Loucy (cell line): ENCODE results near the gene RPAP2.

Experiments
- EZH2phosphoT487 ChIP-seq: fragments of 200-600 bp; IDR thresholded peaks from 2 replicates; pipeline ENCODE4 v1.6.1; 2018; ENCODE audit warnings: antibody characterized with exemption, mild to moderate bottlenecking, moderate library complexity, borderline replicate concordance
- TF ChIP-seq, protein P1 (sequence below): fragments of 200-600 bp; sonication (generic); conservative IDR thresholded peaks from 2 replicates; pipeline ENCODE4 v1.5.1; 2014; ENCODE audit warnings: mild to moderate bottlenecking, antibody characterized with exemption, low read length

DNA sequence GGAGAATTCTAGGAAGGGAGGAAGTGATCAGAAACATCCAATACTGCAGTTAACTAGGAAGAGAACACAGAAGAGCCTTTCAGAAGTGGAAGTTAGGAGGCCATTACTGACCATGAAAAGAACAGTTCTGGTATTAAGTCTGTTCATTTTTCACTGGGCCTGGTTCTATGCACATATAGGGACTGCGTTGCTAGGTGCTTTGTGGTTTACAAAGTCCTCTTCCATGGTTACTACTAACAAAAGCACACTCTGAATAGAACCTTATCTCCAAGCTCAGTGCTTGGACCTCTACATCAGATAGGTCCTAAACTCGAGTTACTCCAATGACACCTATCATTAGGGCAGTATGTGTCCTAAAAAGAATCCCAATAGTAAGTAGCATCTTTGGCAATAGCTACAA is 75.4 kb downstream of the RPAP2 start:
- TF ChIP-seq, protein P1, sequence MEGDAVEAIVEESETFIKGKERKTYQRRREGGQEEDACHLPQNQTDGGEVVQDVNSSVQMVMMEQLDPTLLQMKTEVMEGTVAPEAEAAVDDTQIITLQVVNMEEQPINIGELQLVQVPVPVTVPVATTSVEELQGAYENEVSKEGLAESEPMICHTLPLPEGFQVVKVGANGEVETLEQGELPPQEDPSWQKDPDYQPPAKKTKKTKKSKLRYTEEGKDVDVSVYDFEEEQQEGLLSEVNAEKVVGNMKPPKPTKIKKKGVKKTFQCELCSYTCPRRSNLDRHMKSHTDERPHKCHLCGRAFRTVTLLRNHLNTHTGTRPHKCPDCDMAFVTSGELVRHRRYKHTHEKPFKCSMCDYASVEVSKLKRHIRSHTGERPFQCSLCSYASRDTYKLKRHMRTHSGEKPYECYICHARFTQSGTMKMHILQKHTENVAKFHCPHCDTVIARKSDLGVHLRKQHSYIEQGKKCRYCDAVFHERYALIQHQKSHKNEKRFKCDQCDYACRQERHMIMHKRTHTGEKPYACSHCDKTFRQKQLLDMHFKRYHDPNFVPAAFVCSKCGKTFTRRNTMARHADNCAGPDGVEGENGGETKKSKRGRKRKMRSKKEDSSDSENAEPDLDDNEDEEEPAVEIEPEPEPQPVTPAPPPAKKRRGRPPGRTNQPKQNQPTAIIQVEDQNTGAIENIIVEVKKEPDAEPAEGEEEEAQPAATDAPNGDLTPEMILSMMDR: no peak
- TF ChIP-seq EZH2phosphoT487: no peak
